ENCODE data around the gene SLC24A3.

DNA sequence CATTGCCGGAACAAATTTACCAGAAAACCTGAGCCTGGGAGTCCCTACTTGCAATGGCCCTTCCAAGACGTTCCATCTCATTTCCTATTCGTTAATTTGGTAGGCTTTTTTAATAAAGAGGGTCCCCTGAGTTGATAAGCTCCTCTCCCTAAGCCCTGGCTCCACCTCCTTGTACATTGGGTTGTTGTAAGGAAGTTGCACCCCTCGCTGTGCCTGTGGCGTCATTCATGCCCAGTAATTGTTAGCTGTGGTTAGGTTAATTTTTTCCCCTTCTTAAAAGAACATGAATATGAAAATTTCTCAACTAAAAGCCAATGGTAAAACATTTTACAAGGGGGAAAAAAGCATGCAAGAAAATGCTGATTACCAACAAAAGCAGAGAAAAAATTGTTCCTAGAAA, 91.9 kb downstream of the SLC24A3 start:
- TF ChIP-seq, protein P1, sequence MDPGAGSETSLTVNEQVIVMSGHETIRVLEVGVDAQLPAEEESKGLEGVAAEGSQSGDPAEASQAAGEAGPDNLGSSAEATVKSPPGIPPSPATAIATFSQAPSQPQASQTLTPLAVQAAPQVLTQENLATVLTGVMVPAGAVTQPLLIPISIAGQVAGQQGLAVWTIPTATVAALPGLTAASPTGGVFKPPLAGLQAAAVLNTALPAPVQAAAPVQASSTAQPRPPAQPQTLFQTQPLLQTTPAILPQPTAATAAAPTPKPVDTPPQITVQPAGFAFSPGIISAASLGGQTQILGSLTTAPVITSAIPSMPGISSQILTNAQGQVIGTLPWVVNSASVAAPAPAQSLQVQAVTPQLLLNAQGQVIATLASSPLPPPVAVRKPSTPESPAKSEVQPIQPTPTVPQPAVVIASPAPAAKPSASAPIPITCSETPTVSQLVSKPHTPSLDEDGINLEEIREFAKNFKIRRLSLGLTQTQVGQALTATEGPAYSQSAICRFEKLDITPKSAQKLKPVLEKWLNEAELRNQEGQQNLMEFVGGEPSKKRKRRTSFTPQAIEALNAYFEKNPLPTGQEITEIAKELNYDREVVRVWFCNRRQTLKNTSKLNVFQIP (CRISPR knock-in tag; IDR thresholded peaks at IDR 0.05; ENCODE audit: borderline replicate concordance, low read depth), result no peak
- TF ChIP-seq, protein P2, sequence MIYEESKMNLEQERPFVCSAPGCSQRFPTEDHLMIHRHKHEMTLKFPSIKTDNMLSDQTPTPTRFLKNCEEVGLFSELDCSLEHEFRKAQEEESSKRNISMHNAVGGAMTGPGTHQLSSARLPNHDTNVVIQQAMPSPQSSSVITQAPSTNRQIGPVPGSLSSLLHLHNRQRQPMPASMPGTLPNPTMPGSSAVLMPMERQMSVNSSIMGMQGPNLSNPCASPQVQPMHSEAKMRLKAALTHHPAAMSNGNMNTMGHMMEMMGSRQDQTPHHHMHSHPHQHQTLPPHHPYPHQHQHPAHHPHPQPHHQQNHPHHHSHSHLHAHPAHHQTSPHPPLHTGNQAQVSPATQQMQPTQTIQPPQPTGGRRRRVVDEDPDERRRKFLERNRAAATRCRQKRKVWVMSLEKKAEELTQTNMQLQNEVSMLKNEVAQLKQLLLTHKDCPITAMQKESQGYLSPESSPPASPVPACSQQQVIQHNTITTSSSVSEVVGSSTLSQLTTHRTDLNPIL (CRISPR knock-in tag; IDR thresholded peaks at IDR 0.05; ENCODE audit: low read depth), result no peak
- no peak for TF ChIP-seq SNAI2 (CRISPR knock-in tag; IDR thresholded peaks at IDR 0.05)
- TF ChIP-seq, protein P3, sequence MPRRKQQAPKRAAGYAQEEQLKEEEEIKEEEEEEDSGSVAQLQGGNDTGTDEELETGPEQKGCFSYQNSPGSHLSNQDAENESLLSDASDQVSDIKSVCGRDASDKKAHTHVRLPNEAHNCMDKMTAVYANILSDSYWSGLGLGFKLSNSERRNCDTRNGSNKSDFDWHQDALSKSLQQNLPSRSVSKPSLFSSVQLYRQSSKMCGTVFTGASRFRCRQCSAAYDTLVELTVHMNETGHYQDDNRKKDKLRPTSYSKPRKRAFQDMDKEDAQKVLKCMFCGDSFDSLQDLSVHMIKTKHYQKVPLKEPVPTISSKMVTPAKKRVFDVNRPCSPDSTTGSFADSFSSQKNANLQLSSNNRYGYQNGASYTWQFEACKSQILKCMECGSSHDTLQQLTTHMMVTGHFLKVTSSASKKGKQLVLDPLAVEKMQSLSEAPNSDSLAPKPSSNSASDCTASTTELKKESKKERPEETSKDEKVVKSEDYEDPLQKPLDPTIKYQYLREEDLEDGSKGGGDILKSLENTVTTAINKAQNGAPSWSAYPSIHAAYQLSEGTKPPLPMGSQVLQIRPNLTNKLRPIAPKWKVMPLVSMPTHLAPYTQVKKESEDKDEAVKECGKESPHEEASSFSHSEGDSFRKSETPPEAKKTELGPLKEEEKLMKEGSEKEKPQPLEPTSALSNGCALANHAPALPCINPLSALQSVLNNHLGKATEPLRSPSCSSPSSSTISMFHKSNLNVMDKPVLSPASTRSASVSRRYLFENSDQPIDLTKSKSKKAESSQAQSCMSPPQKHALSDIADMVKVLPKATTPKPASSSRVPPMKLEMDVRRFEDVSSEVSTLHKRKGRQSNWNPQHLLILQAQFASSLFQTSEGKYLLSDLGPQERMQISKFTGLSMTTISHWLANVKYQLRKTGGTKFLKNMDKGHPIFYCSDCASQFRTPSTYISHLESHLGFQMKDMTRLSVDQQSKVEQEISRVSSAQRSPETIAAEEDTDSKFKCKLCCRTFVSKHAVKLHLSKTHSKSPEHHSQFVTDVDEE (CRISPR knock-in tag; IDR thresholded peaks at IDR 0.05), result no peak
